ENCODE measurements around the gene ABI2.
"Not testable (repeated sequence)": the region's sequence is repeated elsewhere in the genome, so short reads cannot be mapped to it uniquely, and the experiment has no call there.

DNA sequence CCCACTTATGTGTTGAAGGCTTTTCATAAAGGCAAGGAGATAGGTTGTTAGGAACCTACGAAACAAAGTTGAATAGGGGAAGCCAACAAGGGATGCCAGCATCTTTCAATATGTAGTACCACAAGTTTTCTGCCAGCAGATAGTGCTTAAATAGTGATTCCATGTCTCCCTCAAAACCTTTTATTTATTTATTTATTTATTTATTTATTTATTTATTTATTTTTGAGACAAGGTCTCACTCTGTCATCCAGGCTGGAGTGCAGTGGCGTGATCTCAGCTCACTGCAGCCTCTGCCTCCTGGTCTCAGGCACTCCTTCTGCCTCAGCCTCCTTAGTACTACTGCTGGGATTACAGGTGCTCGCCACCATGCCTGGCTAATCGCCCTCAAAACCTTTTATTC lies 14.2 kb downstream of the ABI2 start:
- TF ChIP-seq, protein P1, sequence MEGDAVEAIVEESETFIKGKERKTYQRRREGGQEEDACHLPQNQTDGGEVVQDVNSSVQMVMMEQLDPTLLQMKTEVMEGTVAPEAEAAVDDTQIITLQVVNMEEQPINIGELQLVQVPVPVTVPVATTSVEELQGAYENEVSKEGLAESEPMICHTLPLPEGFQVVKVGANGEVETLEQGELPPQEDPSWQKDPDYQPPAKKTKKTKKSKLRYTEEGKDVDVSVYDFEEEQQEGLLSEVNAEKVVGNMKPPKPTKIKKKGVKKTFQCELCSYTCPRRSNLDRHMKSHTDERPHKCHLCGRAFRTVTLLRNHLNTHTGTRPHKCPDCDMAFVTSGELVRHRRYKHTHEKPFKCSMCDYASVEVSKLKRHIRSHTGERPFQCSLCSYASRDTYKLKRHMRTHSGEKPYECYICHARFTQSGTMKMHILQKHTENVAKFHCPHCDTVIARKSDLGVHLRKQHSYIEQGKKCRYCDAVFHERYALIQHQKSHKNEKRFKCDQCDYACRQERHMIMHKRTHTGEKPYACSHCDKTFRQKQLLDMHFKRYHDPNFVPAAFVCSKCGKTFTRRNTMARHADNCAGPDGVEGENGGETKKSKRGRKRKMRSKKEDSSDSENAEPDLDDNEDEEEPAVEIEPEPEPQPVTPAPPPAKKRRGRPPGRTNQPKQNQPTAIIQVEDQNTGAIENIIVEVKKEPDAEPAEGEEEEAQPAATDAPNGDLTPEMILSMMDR (conservative IDR thresholded peaks at IDR 0.05) = not testable (repeated sequence)
- TF ChIP-seq ZFX (IDR thresholded peaks at IDR 0.05) = not testable (repeated sequence)

Measured in C4-2B (cell line).